NCI-H1105 (cell line): ENCODE measurements around the gene ARMH2.
"Not testable (repeated sequence)": the region's sequence is repeated elsewhere in the genome, so short reads cannot be mapped to it uniquely, and the experiment has no call there.

Experiments
- DNase-seq: peaks from one replicate; lab custom pipeline; 2025; lab: John Stamatoyannopoulos, UW

ARMH2 gene

DNA sequence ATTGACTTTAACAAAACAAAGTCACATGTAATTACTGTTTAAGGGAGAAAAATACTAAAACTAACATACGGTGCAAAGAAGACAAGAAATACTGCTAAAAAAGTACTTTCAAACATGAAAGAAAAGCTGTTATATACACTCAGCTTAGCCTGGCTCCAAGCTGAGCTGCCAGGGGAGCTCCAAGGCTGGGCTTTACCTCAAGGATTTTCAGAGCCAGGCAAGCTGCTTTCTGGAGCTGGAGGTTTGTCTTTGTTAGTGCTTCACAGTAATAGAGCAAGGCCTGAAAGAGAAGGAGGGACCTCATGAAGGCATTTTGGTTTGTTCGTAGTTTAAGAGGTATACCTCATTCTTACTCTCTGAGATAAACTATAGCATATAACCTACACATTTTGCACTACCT lies 19.6 kb upstream of the ARMH2 start:
- no peak for DNase-seq

DNA sequence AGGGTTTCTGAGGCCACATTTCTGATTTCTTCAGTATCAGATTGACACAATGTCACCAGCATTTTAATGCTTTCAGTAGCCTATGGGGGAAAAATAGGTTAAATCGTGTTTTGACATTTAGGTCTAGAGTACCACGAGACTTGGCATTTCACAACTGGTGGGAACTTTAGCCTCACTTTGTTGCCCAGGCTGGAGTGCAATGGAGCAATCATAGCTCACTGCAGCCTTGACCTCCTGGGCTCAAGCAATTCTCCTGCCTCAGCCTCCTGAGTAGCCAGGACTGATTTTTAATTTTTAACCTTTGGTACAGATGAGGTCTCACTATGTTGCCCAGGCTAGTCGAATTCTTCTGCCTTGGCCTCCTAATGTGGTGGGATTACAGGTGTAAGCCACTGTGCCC lies 11.0 kb upstream of the ARMH2 start:
- no peak for DNase-seq

DNA sequence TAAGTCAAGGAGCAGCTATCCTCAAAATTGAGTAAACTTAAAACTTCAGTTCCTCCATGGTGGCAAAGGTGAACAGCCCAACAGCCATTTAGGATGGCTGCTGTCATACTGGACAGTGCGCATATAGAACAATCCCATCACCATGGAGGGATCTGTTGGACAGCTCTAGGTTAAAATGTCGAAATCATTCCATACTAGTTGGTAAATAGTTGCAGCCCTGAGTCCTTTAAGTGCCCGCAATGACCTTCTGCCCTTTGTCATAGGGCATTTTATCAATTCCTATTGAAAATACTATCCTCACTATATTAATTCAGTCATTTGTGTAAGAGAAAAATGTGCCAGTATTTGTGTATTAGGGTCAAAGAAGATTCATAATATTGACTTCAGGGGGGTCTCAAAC lies 8.9 kb upstream of the ARMH2 start:
- no peak for DNase-seq

DNA sequence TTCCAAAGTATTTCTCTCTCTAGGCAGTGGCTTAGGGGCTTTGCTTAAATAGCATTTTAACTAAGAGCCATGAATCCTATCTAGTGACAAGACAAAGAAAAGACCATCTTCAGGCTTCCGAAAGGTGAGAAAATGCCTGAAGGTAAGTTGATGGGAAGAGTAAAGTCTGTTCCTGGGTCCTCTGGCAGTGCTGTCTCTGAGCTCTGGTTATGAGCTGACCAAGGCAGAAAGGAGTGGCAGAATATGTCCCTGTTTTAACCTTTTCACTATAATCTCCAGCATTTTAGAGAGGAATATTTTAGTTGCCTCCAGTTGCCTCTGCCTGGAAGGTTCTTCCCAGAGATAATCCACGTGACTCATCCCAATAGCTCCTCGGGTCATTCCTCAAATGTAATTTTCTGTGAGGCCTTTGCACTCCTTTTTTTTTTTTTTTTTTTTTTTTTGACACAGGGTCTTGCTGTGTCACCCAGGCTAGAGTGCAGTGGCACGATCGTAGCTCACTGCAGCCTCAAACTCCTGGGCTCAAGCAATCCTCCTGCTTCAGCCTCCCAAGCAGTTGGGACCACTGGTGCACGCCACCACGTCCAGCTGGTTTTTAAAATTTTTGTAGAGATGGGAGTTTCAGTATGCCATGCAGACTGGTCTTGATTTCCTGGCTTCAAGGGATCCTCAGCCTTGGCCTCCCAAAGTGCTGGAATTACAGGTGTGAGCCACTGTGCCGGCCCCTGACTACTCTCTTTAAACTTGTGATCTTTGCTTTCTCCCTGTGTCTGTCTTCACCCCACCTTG lies 3.7 kb upstream of the ARMH2 start:
- no peak for DNase-seq

DNA sequence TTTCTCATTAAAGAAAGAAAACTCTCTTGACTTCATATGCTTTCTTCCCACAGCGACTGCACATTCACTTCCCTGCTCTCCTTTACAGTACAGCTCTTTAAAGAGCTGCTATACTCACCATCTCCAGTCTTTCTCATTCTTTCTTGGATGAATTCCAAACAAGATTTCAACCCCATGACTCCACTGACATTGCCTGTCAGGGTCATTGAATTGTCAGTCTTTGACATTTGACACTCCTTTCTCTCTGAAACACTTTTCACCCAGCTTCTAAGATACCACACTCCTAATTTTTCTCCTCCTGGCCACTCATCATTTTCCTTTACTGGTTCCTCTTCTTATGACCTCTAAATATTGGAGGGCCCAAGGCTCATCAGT lies 811 bp upstream of the ARMH2 start:
- no peak for DNase-seq

DNA sequence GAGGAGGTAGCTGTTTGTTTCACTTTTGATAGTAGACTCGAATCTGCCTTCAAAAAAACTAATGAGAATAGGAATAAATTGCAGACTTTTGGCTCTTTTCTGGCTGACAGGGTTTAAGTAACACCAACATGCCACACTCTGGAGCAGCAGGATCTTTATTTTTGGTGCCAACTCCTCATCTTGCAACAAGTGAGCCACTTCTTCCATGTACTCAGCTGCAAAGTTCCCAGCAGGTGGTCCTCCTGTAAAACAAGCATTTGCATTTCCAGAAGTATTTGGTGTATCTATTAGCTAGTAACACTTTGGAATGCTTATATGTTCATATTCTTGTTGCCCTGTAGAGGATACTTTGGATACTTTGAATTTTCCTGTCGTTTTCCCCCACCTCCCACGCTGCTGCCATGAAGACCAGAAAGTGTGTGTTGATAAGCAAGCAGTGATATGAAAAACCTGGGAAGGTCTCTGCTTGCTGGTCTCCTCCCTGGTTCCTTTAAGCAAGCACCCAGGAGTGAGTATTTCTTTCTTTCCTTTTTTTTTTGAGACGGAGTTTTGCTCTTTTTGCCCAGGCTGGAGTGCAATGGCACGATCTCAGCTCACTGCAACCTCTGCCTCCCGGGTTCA lies 1.0 kb downstream of the ARMH2 start:
- DNase-seq: no peak

DNA sequence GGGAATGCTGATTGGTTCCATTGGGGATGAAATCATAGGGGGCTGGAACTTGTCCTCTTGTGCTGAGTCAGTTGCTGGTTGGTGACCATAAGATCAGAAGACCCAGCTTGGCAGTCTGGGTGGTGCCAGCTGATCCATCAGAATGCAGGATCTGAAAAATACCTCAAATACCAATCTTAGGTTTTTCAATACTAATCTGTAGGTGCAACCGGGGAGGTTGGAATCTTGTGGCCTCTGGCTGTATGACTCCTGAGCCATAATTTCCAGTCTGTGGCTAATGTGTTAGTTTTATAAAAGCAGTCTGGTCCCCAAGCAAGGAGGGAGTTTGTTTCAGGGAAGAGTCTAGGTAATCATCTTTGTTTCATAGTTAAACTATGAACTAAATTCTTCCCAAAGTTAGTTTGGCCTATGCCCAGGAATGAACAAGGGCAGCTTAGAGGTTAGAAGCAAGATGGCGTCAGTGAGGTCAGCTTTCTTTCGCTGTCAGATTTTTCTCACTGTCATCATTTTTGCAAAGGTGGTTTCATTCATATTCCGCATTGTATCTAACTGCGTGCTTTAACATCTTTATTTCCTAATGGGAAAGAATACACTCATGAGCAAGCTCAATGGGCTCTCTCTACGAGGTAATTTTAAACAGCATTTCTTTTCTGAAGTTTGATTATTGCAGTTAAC lies 2.0 kb downstream of the ARMH2 start:
- no peak for DNase-seq

DNA sequence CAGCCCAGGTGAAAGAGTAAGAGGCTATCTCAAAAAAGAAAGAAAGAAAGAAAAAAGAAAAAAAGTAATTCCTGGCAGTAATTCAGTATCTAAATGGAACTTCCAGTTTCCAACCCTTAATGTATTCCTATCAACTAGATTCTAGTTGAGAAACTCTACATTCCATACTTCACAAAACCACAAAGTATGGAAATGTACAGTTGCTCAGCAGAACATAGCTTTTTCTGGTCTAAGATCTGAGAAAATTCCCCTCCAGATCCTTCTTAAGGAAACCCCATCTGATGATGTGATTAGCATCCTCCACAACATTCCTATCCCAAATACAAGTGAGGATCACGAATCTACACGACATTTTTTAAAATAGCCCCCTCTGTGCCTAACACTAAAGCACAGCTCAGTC lies 3.6 kb downstream of the ARMH2 start:
- DNase-seq: no peak

DNA sequence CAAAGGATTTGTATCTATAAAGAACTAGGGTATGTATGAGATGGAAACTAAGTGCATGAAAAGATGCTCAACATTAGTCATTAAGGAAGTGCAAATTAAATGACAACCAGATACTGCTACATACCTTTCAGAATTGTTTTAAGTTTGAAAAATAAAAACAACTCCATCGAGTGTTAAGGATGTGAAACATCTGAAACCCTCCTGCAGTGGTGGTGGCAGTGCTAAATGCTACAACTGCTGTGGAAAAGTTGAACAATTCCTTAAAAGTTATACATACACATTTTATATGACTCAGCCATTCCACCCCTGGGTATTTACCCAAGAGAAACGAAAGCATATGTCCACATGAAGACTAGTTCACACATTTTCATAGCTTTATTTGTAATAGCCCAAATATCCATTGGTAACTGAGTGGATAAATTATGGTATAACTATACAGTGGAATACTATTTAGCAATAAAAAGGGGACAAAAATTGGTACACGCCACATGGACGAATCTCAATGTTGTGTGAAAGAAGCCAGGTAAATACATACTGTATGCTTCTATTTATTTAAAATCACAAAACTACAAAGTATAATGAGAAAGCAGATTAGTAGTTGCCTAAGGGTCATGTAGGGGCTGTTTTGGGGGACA lies 10.6 kb downstream of the ARMH2 start:
- no peak for DNase-seq

DNA sequence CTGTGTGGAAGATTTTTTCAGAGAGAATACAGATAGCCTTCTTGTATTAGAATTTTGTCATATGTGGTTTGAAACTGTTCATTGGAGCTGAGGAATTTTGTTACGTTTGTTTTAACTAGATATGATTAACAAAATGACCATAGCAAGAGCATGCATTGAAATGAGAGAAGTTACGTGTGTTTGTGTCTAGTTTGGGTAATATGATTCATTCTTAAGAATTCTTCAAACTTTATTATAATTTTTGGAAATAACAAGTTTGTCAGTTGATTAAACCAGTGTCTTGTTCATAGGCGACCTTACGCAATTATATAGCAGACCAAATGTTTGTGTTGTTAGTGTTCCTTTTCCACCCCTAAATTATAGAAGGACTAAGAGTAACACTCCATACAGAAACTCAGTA lies 18.5 kb downstream of the ARMH2 start:
- no peak for DNase-seq

DNA sequence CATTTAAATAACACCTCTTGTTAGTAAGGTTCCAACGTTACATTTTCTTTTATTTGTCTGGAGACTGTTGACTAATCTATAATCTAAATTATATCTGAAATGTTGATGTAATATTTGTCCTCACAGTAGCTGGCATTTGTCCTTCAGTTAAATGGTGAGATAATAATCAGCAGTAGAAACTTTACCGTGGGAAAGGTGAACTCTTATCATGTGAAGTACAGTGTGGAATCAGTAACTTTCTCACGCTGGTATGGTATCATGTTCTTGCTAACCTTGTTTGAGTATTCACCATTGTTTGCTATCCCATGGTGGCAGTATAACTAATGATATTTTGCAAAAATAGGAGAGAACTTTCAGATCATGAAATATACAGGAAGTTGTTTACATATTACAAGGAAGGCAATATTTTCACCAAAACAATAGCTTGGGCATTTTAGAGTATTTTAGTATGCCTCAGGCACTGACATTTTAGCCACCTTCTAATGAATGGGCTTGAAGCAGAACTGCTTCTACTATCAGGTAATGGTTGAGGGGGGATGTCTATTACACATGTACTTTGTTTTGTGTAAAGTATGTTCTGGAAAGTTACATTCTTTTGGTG lies 19.2 kb downstream of the ARMH2 start:
- no peak for DNase-seq

DNA sequence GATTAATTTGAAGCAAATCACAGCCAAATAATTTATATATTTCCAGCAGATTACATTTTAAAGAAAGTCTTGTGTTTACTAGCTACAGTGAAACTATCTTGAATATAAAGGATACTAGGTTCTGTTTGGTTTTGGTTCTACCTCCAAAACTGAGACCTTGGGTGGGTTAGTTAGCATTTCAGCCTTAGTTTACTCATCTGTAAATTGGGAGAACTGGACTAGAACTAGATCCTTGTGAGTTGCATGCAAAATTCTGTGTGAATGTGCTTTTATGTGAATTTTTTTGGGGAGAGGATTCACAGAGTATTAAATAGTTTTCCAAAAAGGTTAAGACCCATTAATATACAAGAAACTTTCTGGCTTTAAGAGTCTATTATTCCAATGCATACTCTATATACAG lies 19.8 kb downstream of the ARMH2 start:
- no peak for DNase-seq

DNA sequence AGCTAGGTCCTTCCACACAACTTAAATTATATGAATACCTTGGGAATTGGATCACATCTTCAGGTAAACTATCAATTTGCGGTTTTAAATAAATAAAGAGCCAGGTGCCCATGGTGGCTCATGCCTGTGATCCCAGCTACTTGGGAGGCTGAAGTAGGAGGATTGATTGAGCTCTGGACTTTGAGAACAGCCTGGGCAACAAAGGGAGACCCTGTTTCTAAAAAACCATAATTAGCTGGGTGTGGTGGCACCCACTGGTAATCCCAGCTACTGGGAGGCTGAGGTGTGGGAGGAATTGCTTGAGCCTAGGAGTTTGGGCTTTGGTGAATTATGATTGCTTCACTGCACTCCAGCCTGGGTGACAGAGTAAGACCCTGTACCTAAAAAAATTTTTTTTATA lies 20.6 kb downstream of the ARMH2 start:
- DNase-seq: no peak

DNA sequence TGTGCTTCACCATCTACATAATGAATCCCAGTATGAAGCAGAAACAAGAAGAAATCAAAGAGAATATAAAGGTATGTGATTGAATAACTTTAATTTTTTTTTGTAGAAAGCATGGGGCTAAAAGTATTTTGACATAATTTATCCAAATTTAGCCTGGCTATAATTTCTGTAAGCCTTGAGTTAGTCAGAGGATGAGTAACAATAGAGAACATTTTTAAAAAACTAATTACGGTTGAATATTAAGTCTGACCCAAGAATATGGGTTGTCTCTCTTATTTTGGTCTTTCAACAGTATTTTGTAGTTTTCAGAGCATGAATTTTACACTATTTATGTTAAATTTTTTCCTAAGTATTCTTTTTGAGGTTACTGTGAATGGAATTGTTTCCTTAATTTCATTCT lies 21.5 kb downstream of the ARMH2 start:
- DNase-seq: no peak

DNA sequence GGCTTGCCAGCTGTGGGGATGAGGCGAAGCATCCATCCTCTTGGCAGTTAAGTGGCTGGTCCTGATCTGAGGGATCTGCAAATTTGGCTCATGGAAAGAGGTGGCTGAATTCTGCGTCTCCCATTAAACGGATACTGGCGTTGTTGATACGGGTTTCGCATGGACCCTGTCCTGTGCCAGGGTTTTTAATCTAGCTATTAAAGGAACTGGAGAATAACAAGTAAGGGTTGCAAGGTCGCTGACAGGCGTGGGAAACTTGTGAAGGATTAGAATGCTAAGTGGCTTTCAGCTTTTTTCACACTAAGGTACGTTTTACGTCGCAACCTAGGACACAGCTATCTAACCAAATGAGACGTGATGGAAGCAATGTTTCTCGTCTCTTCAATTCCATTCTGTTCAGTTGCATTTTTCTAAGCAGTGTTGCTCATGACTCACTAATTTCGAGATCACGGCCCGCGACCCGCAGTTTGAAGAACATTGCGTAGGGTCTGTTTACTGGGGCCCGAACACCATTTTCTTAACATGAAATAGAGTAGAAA lies 23.1 kb downstream of the ARMH2 start:
- DNase-seq: no peak

DNA sequence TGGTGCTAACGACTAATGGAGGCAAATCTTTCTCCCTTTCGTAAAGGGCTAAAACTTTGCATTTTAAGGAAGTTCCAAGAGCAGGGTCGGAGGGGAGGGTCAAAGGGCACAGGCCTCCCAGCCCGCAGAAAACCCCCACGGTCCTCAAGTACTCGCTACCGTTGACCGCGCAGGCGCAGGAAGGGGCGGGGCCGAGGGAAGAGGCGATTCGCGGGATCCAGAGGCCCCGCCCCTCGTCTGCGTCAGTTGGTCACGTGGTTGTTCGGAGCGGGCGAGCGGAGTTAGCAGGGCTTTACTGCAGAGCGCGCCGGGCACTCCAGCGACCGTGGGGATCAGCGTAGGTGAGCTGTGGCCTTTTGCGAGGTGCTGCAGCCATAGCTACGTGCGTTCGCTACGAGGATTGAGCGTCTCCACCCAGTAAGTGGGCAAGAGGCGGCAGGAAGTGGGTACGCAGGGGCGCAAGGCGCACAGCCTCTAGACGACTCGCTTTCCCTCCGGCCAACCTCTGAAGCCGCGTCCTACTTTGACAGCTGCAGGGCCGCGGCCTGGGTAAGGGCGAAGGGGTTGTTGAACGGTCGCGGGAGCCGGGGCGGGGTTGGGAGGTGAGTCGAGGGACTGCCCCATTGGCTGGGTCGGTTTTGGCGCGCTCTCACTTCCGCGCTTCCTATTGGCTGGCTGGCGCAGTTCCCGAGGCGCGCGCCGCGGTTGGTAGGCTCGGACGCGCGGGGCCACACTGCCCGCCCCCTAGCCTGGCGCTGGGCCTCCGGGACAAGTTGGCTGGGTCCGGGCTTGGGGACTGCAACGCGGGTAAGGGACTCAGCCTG lies 23.8 kb downstream of the ARMH2 start, which contains the start of gene GMNN:
TSS of gene GMNN (plus strand) at position 242 of the 824 bp plus-strand sequence. CDS start 2,310 bp downstream, outside the sequence.
- peak; percentile 96 for DNase-seq

DNA sequence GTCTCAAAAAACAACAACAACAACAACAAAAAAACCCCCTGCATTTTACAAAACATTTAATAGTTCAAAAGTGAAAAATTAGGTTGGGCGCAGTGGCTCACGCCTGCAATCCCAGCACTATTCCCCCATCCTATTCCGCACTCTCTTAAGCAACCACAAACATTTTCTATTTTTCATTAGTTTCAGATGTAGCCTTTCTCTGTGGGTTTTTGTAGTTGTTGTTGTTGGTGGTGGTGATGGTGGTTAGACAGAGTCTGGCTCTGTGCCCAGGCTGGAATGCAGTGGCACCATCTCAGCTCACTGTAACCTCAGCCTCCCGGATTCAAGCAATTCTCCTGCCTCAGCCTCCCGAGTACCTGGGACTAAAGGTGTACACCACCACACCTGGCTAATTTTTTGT lies 30.4 kb downstream of the ARMH2 start:
- no peak for DNase-seq

DNA sequence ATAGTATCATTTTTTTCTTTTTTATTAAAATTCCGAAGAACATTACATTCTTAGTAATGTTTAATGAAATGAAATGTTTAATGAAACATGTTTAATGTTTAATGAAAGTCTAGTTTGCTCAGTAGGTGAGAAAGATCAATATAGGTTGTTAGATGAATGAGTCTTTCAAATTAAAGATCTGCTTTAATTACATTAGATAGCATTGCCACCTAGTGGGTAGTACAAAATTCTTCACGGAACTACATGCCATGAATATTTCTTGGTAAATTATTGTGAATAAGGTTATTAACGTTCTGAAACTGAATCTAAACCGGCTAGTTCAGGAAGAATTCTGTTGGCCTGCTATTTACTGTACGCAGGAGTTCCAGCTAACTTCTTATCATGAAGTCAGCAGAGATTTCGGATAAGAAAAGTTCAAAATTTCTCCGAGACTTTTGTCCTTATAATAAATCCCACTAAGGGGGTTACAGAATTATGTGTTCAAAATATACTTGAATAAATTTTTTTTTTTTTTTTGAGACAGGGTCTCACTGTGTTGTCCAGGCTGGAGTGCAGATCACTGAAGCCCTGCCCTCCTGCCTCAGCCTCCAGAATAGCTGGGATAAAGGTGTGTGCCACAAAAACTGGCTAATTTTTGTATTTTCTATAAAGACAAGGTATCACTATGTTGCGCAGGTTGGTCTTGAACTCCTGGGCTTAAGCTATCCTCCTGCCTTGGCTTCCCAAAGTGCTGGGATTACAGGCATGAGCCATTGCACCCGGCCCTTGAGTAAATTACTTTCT lies 31.8 kb downstream of the ARMH2 start:
- DNase-seq: peak; percentile 10

DNA sequence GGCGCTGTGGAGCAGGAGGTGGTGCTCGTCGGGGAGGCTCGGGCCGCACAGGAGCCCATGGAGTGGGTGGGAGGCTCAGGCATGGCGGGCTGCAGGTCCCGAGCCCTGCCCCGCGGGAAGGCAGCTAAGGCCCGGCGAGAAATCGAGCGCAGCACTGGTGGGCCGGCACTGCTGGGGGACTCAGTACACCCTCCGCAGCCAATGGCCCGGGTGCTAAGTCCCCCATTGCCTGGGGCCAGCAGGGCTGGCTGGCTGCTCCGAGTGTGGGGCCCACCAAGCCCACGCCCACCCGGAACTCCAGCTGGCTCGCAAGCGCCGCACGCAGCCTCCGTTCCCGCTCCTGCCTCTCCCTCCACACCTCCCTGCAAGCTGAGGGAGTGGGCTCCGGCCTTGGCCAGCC lies 32.7 kb downstream of the ARMH2 start:
- not testable (repeated sequence) for DNase-seq
